GM04504 (cell line): ENCODE data around the gene SCNN1G.
"Not testable (repeated sequence)": the region's sequence is repeated elsewhere in the genome, so short reads cannot be mapped to it uniquely, and the experiment has no call there.

Experiments used
- DNase-seq: peaks from one replicate; pipeline ENCODE4 v3.0.0-alpha.2; 2012; ENCODE audit warnings: low read depth

The SCNN1G gene

DNA sequence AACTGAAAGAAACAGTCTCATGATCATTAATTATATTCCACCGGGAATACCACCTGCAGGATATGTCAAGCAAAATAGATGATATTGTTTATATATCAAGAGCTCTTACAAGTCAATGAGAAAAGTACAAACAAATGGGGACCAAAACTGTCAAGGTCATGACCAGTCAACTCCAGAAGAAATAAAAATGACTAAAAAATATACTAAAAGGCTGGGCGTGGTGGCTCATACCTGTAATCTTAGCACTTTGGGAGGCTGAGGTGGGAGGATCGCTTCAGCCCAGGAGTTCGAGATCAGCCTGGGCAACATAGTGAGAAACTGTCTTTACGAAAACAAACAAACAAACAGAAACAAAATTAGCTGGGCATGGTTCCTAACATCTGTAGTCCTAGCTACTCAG lies 69.8 kb downstream of the SCNN1G start:
- no peak for DNase-seq

DNA sequence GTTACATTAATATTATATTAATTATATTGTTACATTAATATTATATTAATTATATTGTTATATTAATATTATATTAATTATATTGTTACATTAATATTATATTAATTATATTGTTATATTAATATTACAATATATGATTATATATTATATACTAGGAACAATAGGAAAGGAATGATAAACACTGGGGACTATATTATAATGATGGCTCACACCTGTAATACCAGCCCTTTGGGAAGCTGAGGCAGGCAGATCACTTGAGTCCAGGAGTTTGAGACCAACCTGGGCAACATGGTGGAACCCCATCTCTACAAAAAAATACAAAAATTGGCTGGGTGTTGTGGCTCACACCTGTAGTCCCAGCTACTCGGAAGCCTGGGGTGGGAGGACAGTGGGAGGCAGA lies 71.1 kb downstream of the SCNN1G start:
- DNase-seq: not testable (repeated sequence)

DNA sequence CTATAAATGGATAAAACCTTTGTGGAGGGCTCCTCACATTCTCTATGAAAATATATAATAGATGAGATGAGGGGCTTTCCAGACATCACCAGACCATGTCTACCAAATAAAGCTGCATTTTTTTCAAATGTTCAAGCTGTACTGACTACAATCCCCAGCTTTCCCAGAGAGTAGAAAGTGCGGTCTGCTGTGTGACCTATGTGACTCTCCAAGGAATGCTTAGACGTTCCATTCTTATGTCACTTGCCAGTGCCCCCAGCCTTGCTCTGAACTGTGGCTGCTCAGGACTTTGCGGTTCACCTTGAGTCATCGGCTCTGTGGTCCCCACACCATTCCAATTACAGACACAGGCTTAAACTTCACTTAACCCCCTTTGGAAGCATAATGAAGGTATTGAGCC lies 71.8 kb downstream of the SCNN1G start:
- DNase-seq: peak; percentile 13

DNA sequence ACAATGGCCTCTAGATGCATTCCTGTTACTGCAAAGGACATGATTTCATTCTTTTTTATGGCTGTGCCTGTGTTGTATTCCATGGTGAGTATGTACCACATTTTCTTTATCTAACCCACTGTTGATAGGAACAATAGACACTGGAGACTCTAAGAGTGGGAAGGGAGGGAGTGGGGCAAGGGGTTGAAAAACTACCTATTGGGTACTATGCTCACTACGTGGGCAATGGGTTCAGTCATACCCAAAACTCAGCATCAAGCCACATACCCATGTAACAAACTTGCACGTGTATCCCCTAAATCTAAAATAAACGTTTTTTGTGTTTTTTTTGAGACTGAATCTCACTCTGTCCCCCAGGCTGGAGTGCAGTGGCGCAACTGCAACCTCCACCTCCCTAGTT lies 72.5 kb downstream of the SCNN1G start:
- no peak for DNase-seq

DNA sequence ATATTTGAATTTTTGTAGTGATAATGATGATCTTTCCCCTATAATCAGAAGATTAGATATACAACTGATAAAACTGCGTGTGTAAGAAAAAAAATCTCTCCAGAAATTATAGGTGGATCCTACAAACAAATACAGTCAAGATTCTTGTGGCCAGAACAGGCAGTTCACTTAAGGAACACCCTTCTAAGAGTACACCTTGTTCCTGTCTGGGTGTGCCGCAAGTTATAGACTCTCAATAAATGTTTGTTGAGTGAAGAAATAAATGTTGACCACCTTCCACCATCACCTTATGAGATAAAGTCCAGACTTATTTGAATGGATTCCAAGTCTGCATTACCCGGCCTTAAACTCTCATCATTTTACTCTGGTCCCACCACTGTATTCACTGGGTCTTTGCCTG lies 73.9 kb downstream of the SCNN1G start:
- DNase-seq: no peak

DNA sequence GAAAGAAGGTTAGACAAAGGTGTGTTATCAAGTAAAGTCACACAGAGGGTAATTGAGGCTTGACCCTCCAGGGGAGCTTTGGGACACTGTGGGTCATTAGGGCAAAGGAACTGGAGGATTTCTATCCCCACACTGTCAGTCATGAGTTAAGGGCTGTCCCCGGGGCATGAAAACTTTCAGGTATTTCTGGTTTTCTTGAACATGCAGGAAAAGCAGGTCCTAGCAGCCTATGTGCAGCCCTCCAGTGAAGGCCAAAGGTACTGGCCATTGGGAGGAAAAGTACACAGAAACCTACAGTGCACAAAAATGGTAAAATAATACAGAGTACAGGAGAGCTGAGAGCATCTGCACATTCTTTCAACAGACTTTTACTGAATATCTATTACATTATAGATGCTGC lies 75.1 kb downstream of the SCNN1G start:
- no peak for DNase-seq

DNA sequence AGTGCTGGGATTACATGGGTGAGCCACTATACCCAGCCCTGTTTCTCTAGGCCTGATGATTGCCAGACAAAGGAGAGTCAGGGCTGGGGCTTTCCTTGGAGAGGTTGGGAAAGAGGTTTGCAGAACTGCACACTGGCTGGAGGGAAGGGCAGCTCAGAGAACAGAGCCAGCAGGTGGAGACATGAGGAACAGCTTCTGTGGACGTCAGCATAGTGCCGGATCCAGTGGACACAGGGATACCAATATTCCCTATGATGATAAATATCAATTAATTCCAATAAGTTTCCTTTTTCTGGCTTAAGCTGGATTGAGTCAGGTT lies 76.3 kb downstream of the SCNN1G start:
- DNase-seq: no peak
